ENCODE measurements around the gene DCTN1. TPM values are rescaled to one million over a fixed set of nuclear protein-coding genes. Genes with fewer than 3 reads are reported as not detected.

DCTN1 gene
- total RNA-seq, 2 experiments from 2014 or later: 112 to 115 TPM

DNA sequence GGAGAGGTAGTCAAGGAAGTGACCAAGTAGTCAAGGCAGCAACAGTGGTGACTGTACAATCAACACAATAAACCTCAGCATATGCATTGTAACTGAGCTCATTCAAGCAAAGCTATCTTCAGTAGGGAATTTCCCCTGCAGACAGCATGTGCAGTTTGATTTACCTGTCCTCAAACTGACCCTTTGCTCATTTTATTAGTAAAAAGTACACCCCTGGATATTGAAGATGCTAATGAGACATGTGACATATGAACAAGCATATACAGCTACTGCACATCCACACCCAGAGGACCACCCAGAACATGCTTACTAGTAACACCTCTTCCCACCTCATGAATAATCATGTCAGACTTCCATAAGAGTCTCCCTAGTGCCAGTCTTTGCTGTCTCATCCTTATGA lies 25.9 kb upstream of the DCTN1 start:
- Mint-ChIP-seq H3K27me3 (ENCODE audit: low read depth) (peaks cover 12% of the 10 kb centered on the region), H3K9me3 (ENCODE audit: insufficient read depth) (no peaks in the 10 kb centered on the region), H3K36me3 (ENCODE audit: low read depth) (no peaks in the 10 kb centered on the region), H3K4me1 (ENCODE audit: low read depth) (no peaks in the 10 kb centered on the region), H3K4me3 (no peak overlapping the region), H3K27ac (no peak overlapping the region)
- no peak for ATAC-seq
- DNase-seq: no peak
- POLR2A ChIA-PET: no interaction called here
- CTCF ChIA-PET: interaction anchor here (1.0 kb wide), 1 partner anchor 71 kb away, joined by 3 read pairs; no protein-coding TSS in a partner anchor

DNA sequence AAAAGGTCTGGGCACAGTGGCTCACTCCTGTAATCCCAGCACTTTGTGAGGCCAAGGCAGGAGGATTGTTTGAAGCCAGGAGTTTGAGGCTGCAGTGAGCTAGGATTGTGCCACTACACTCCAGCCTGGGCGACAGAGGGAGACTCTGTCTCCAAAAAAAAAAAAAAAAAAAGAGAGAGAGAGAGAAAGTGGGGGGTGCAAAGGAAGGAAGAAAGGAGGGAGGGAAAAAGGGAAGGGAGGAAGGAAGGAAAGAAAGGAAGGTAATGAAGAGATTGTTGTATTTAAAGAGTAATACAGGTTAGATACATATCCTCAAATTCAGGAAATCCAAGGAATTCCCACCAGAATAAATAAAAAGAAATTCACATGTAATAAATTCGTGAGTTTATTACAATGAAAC lies 21.8 kb upstream of the DCTN1 start:
- POLR2A ChIA-PET: no interaction called here

DNA sequence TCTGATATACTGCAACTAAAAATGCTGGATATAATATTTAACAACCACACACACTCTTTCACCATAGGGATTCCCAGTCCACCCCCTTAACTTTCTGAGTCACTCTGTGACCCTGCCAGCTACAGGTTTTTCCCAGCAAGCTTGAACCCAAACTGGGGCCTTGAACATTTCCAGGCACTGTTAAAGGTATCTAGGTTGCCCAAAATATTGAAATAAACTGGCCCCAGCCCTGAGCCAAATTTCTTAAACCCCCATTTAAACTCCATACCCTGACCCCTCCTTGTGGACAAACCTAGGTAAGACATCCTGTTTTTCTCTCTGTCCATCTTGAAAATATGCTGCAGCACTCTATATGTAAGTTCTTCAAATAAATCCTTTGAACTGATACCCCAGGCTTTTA lies 19.7 kb upstream of the DCTN1 start:
- peak; percentile 80 for ATAC-seq
- POLR2A ChIA-PET: no interaction called here
- no peaks in the 10 kb centered on the region for H3K36me3 Mint-ChIP-seq (ENCODE audit: low read depth)
- H3K27ac Mint-ChIP-seq: no peak overlapping the region
- H3K27me3 Mint-ChIP-seq (ENCODE audit: low read depth): peaks cover 9% of the 10 kb centered on the region
- peak; percentile 51 for DNase-seq
- H3K4me3 Mint-ChIP-seq: no peak overlapping the region
- CTCF ChIA-PET: interaction anchor here (1.0 to 3.7 kb wide), 4 partner anchors 9 to 150 kb away, joined by 3 to 22 read pairs (median 12); no protein-coding TSS in a partner anchor
- no peaks in the 10 kb centered on the region for H3K9me3 Mint-ChIP-seq (ENCODE audit: insufficient read depth)
- peaks cover 5% of the 10 kb centered on the region for H3K4me1 Mint-ChIP-seq (ENCODE audit: low read depth)

More for the DNA sequence above, 21.8 kb upstream of the DCTN1 start:
- Mint-ChIP-seq H3K4me3 (no peak overlapping the region), H3K27ac (no peak overlapping the region), H3K4me1 (ENCODE audit: low read depth) (peaks cover 5% of the 10 kb centered on the region), H3K36me3 (ENCODE audit: low read depth) (no peaks in the 10 kb centered on the region), H3K27me3 (ENCODE audit: low read depth) (peaks cover 9% of the 10 kb centered on the region), H3K9me3 (ENCODE audit: insufficient read depth) (no peaks in the 10 kb centered on the region)
- DNase-seq (no peak), ATAC-seq (no peak)
- CTCF ChIA-PET: interaction anchor here (0.9 to 3.7 kb wide), 5 partner anchors 11 to 161 kb away, joined by 4 to 22 read pairs (median 10); partner anchors contain the start of genes C2orf81 and WDR54

DNA sequence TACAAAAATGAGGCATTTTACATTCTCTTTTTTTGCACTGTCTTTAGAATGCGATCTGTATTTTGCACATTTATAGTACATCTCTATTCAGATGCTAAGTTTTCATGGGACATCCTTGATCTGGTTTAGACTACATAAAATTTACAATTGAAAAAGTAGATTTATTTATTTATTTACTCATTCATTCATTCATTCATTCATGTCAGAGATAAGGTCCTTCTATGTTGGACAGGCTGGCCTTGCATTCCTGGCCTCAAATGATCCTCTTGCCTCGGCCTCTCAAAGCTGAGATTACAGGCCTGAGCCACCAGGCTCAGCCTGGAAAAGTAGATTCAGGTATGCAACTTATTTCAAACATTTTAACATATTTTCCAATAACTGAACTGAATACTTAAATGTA lies 16.0 kb upstream of the DCTN1 start:
- no peaks in the 10 kb centered on the region for H3K36me3 Mint-ChIP-seq (ENCODE audit: low read depth)
- ATAC-seq (no peak), DNase-seq (no peak)
- peaks cover 10% of the 10 kb centered on the region for H3K4me1 Mint-ChIP-seq (ENCODE audit: low read depth)
- ChIA-PET CTCF (interaction anchor here (1.2 to 2.3 kb wide), 2 partner anchors 44 to 146 kb away, joined by 3 to 7 read pairs; no protein-coding TSS in a partner anchor), POLR2A (no interaction called here)
- H3K27me3 Mint-ChIP-seq (ENCODE audit: low read depth): peaks cover 10% of the 10 kb centered on the region
- H3K27ac Mint-ChIP-seq: no peak overlapping the region
- no peaks in the 10 kb centered on the region for H3K9me3 Mint-ChIP-seq (ENCODE audit: insufficient read depth)
- H3K4me3 Mint-ChIP-seq: no peak overlapping the region

DNA sequence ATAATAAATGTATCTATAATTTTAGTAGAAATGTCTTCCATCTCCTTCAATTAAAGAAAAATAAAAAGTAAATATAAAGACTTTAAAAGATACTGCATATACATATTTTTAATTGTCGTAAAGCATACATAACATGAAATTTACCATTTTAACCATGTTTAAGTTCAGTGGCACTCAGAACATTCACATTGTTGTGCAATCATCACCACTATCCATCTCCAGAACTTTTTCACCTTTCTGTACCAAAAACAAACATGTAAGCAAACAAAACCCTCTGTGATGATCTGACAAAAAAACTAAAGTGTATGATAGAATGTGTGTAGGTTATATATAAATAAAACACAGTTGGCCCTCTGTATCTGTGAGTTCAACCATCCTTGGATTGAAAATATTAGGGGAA lies 13.4 kb upstream of the DCTN1 start:
- DNase-seq (no peak), ATAC-seq (no peak)
- Mint-ChIP-seq H3K27me3 (ENCODE audit: low read depth) (peaks cover 6% of the 10 kb centered on the region), H3K4me1 (ENCODE audit: low read depth) (peaks cover 7% of the 10 kb centered on the region), H3K4me3 (no peak overlapping the region), H3K9me3 (ENCODE audit: insufficient read depth) (no peaks in the 10 kb centered on the region), H3K36me3 (ENCODE audit: low read depth) (no peaks in the 10 kb centered on the region), H3K27ac (no peak overlapping the region)
- POLR2A ChIA-PET: no interaction called here
- CTCF ChIA-PET: interaction anchor here (1.4 to 3.5 kb wide), 2 partner anchors 59 to 61 kb away, joined by 3 to 35 read pairs; no protein-coding TSS in a partner anchor

- peak overlapping the region; percentile 18 for H3K27ac Mint-ChIP-seq
- CTCF ChIA-PET: interaction anchor here (0.6 to 3.5 kb wide), 22 partner anchors 8 to 569 kb away, joined by 3 to 35 read pairs (median 4); partner anchors contain the start of genes HK2 and MTHFD2
- POLR2A ChIA-PET: interaction anchor here (0.7 to 1.7 kb wide), 5 partner anchors 10 to 564 kb away, joined by 3 to 7 read pairs (median 5); partner anchors contain the start of genes C2orf81, MOB1A, STAMBP and WDR54
- DNase-seq: no peak
- ATAC-seq: no peak
- no peaks in the 10 kb centered on the region for H3K36me3 Mint-ChIP-seq (ENCODE audit: low read depth)
- H3K4me1 Mint-ChIP-seq (ENCODE audit: low read depth): peaks cover 7% of the 10 kb centered on the region
- H3K4me3 Mint-ChIP-seq: no peak overlapping the region
- H3K27me3 Mint-ChIP-seq (ENCODE audit: low read depth): peaks cover 6% of the 10 kb centered on the region
- H3K9me3 Mint-ChIP-seq (ENCODE audit: insufficient read depth): no peaks in the 10 kb centered on the region
These were observed 12.3 kb upstream of the DCTN1 start for GRCh38 chr2:74392449-74392743.

GRCh38 chr2:74391580-74392448 lies 11.7 kb upstream of the DCTN1 start:
- ChIA-PET POLR2A (interaction anchor here (0.6 to 1.7 kb wide), 6 partner anchors 10 to 564 kb away, joined by 3 to 7 read pairs (median 4); partner anchors contain the start of genes C2orf81, MOB1A, MTHFD2 and STAMBP), CTCF (interaction anchor here (0.6 to 3.5 kb wide), 40 partner anchors 8 to 569 kb away, joined by 3 to 35 read pairs (median 4); partner anchors contain the start of genes BOLA3, C2orf81, HK2 and INO80B)
- Mint-ChIP-seq H3K4me1 (ENCODE audit: low read depth) (peaks cover 7% of the 10 kb centered on the region), H3K9me3 (ENCODE audit: insufficient read depth) (no peaks in the 10 kb centered on the region), H3K27me3 (ENCODE audit: low read depth) (peaks cover 6% of the 10 kb centered on the region), H3K36me3 (ENCODE audit: low read depth) (no peaks in the 10 kb centered on the region), H3K27ac (peak overlapping the region; percentile 99), H3K4me3 (peak overlapping the region; percentile 93)
- DNase-seq: peak; percentile 97
- ATAC-seq: peak; percentile 88

DNA sequence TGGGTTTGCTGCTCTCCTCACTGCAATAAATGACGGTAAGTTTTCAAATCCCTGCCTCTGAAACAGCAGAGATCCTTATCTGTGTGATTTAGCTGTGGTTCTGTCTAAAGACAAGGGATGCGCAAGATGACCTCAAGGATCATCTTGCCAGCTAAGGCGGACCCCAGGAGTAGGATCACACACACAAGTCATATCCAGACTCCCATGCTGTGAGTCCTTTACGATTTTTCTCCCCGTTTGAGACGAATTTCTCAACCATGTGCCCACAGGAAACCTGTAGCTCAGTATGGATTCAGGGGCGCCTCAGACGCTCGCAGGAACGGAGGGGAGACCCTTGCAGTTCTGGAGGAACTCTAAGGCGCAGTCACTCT lies 11.1 kb upstream of the DCTN1 start:
- ChIA-PET POLR2A (interaction anchor here (0.6 to 1.7 kb wide), 6 partner anchors 9 to 563 kb away, joined by 3 to 7 read pairs (median 4); partner anchors contain the start of genes C2orf81, MOB1A, MTHFD2 and STAMBP), CTCF (interaction anchor here (0.7 to 3.5 kb wide), 36 partner anchors 9 to 568 kb away, joined by 3 to 35 read pairs (median 4); partner anchors contain the start of genes BOLA3, C2orf81, HK2 and INO80B)
- Mint-ChIP-seq H3K9me3 (ENCODE audit: insufficient read depth) (no peaks in the 10 kb centered on the region), H3K27ac (peak overlapping the region; percentile 99), H3K4me3 (peak overlapping the region; percentile 93), H3K4me1 (ENCODE audit: low read depth) (peaks cover 7% of the 10 kb centered on the region), H3K36me3 (ENCODE audit: low read depth) (no peaks in the 10 kb centered on the region), H3K27me3 (ENCODE audit: low read depth) (peaks cover 6% of the 10 kb centered on the region)
- no peak for DNase-seq
- ATAC-seq: peak; percentile 64

DNA sequence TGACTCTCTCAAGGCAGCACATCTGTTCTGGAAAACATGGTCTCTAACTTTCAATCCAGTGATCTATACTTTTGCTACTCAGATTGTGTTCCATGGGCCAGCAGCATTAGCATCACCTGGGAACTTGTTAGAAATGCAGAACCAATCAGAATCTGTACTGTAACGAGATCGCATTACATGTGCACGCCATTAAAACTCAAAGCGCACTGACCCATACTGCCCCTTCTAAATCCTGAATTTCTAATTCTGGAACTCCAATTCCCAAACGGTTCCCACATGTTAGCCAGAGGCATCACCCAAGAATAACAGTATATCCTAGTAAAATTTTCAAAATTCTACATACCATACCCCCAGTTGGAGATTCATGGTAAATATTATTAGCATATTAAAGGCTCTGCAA lies 10.5 kb upstream of the DCTN1 start:
- ChIA-PET POLR2A (interaction anchor here (1.3 to 1.7 kb wide), 4 partner anchors 8 to 212 kb away, joined by 3 to 7 read pairs (median 6); partner anchors contain the start of genes C2orf81, MOB1A, MTHFD2 and WDR54), CTCF (interaction anchor here (1.0 to 3.5 kb wide), 22 partner anchors 8 to 567 kb away, joined by 3 to 35 read pairs (median 6); partner anchors contain the start of genes BOLA3, C2orf81, HK2 and INO80B)
- H3K36me3 Mint-ChIP-seq (ENCODE audit: low read depth): no peaks in the 10 kb centered on the region
- H3K27me3 Mint-ChIP-seq (ENCODE audit: low read depth): peaks cover 6% of the 10 kb centered on the region
- DNase-seq: no peak
- H3K9me3 Mint-ChIP-seq (ENCODE audit: insufficient read depth): no peaks in the 10 kb centered on the region
- H3K4me3 Mint-ChIP-seq: peak overlapping the region; percentile 93
- H3K27ac Mint-ChIP-seq: no peak overlapping the region
- peaks cover 7% of the 10 kb centered on the region for H3K4me1 Mint-ChIP-seq (ENCODE audit: low read depth)
- ATAC-seq: no peak

- H3K36me3 Mint-ChIP-seq (ENCODE audit: low read depth): peaks cover 3% of the 10 kb centered on the region
- H3K4me1 Mint-ChIP-seq (ENCODE audit: low read depth): peaks cover 6% of the 10 kb centered on the region
- ChIA-PET CTCF (interaction anchor here (2.8 kb wide), 1 partner anchor 52 kb away, joined by 11 read pairs; no protein-coding TSS in a partner anchor), POLR2A (no interaction called here)
- H3K4me3 Mint-ChIP-seq: no peak overlapping the region
- ATAC-seq (no peak), DNase-seq (no peak)
- no peaks in the 10 kb centered on the region for H3K27me3 Mint-ChIP-seq (ENCODE audit: low read depth)
- no peaks in the 10 kb centered on the region for H3K9me3 Mint-ChIP-seq (ENCODE audit: insufficient read depth)
- H3K27ac Mint-ChIP-seq: no peak overlapping the region
These were observed 7.2 kb upstream of the DCTN1 start for GRCh38 chr2:74387346-74387745.

GRCh38 chr2:74385396-74385795 lies 5.3 kb upstream of the DCTN1 start:
- H3K9me3 Mint-ChIP-seq (ENCODE audit: insufficient read depth): no peaks in the 10 kb centered on the region
- ATAC-seq: no peak
- no peak for DNase-seq
- no peak overlapping the region for H3K27ac Mint-ChIP-seq
- H3K4me1 Mint-ChIP-seq (ENCODE audit: low read depth): peaks cover 13% of the 10 kb centered on the region
- H3K27me3 Mint-ChIP-seq (ENCODE audit: low read depth): no peaks in the 10 kb centered on the region
- CTCF ChIA-PET: no interaction called here
- POLR2A ChIA-PET: no interaction called here
- peaks cover 3% of the 10 kb centered on the region for H3K36me3 Mint-ChIP-seq (ENCODE audit: low read depth)
- H3K4me3 Mint-ChIP-seq: no peak overlapping the region

DNA sequence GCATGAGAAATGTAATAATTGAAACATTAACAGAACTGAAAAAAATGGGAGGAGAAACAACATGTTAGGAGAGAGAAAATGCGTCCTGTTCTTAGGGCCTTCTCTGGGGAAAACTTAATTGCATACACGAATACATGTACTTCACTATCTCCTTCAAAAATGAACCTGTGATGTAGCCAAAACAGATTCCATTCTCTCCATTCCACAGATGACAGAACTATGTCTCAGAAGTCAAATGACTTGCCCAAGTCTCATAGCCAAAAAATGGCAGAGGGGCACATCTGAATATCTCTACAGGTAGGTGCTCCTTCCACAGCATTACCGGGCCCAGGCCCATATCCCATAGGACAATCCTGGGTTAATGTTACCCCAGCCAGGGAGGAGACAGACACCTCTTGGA lies 3.9 kb upstream of the DCTN1 start:
- ChIA-PET CTCF (no interaction called here), POLR2A (no interaction called here)
- H3K27me3 Mint-ChIP-seq (ENCODE audit: low read depth): no peaks in the 10 kb centered on the region
- peaks cover 3% of the 10 kb centered on the region for H3K36me3 Mint-ChIP-seq (ENCODE audit: low read depth)
- ATAC-seq (no peak), DNase-seq (no peak)
- no peak overlapping the region for H3K27ac Mint-ChIP-seq
- no peak overlapping the region for H3K4me3 Mint-ChIP-seq
- H3K9me3 Mint-ChIP-seq (ENCODE audit: insufficient read depth): no peaks in the 10 kb centered on the region
- H3K4me1 Mint-ChIP-seq (ENCODE audit: low read depth): peaks cover 25% of the 10 kb centered on the region
